ENCODE results near the gene ASMTL. TPM values are rescaled to one million over a fixed set of nuclear protein-coding genes. Genes with fewer than 3 reads are reported as not detected.

Gene ASMTL
- total RNA-seq, 2 experiments from 2014 or later: 34.6 to 39.3 TPM

- intact Hi-C loops (cut with DNase I, micrococcal nuclease): no loop called here
- CTCF ChIA-PET: no interaction called here
Measured at GRCh38 chrX:1420371-1420770, 32.3 kb downstream of the ASMTL start.

GRCh38 chrX:1419545-1420355 lies 33.0 kb downstream of the ASMTL start:
- H3K36me3 Mint-ChIP-seq (ENCODE audit: low read depth): peaks cover 52% of the 10 kb centered on the region
- peaks cover 46% of the 10 kb centered on the region for H3K36me3 ChIP-seq (ENCODE audit: insufficient read depth, low read length)
- H3K4me1 Mint-ChIP-seq (ENCODE audit: low read depth): no peaks in the 10 kb centered on the region
- no peak overlapping the region for H3K4me3 ChIP-seq (ENCODE audit: low read length)
- POLR2A ChIA-PET: no interaction called here
- TF ChIP-seq CTCF (IDR thresholded peaks at IDR 0.05): no peak
- no peak overlapping the region for H3K4me3 Mint-ChIP-seq
- peak in 1 of 14 experiments; percentile 30 for DNase-seq
- H3K9me3 ChIP-seq (ENCODE audit: control insufficient read depth in 1 of 2, insufficient read depth in 1 of 2, low read length in 2 of 2): peaks cover 14 to 50% of the 10 kb centered on the region in 2 experiments
- peaks cover 8% of the 10 kb centered on the region for H3K9me3 Mint-ChIP-seq
- no peaks in the 10 kb centered on the region for H3K4me1 ChIP-seq (ENCODE audit: insufficient read depth, low read length)
- CTCF ChIA-PET: no interaction called here
- intact Hi-C loops (cut with DNase I, micrococcal nuclease): no loop called here
- H3K27me3 Mint-ChIP-seq: no peaks in the 10 kb centered on the region
- no peaks in the 10 kb centered on the region for H3K27me3 ChIP-seq (ENCODE audit: control insufficient read depth in 1 of 2, insufficient read depth in 2 of 2, low read length in 2 of 2)
- no peak overlapping the region for H3K27ac ChIP-seq (ENCODE audit: low read depth in 1 of 2, low read length in 2 of 2)
- H3K27ac Mint-ChIP-seq: no peak overlapping the region
- no peak for ATAC-seq (ENCODE audit: poor library complexity)

More at GRCh38 chrX:1420371-1420770, 32.3 kb downstream of the ASMTL start:
- Histone ChIP-seq H3K4me1 (ENCODE audit: insufficient read depth, low read length) (no peaks in the 10 kb centered on the region), H3K4me3 (ENCODE audit: low read length) (no peak overlapping the region), H3K9me3 (ENCODE audit: control insufficient read depth in 1 of 2, insufficient read depth in 1 of 2, low read length in 2 of 2) (peaks cover 14 to 50% of the 10 kb centered on the region in 2 experiments), H3K27ac (ENCODE audit: low read depth in 1 of 2, low read length in 2 of 2) (no peak overlapping the region), H3K36me3 (ENCODE audit: insufficient read depth, low read length) (peaks cover 53% of the 10 kb centered on the region), H3K27me3 (ENCODE audit: control insufficient read depth in 1 of 2, insufficient read depth in 2 of 2, low read length in 2 of 2) (no peaks in the 10 kb centered on the region)
- H3K4me3 Mint-ChIP-seq: no peak overlapping the region
- H3K27me3 Mint-ChIP-seq: no peaks in the 10 kb centered on the region
- H3K9me3 Mint-ChIP-seq: peaks cover 11% of the 10 kb centered on the region
- ATAC-seq (ENCODE audit: poor library complexity) (no peak), DNase-seq (peak in 1 of 14 experiments; percentile 31)
- H3K27ac Mint-ChIP-seq: no peak overlapping the region
- no peak for TF ChIP-seq CTCF (IDR thresholded peaks at IDR 0.05)
- POLR2A ChIA-PET: no interaction called here
- peaks cover 55% of the 10 kb centered on the region for H3K36me3 Mint-ChIP-seq (ENCODE audit: low read depth)
- no peaks in the 10 kb centered on the region for H3K4me1 Mint-ChIP-seq (ENCODE audit: low read depth)

GRCh38 chrX:1418901-1419544 lies 33.7 kb downstream of the ASMTL start:
- DNase-seq (peak in 1 of 14 experiments; percentile 32), ATAC-seq (ENCODE audit: poor library complexity) (no peak)
- Mint-ChIP-seq H3K9me3 (peaks cover 7% of the 10 kb centered on the region), H3K4me3 (no peak overlapping the region), H3K27ac (no peak overlapping the region), H3K36me3 (ENCODE audit: low read depth) (peaks cover 51% of the 10 kb centered on the region), H3K27me3 (no peaks in the 10 kb centered on the region), H3K4me1 (ENCODE audit: low read depth) (no peaks in the 10 kb centered on the region)
- H3K9me3 ChIP-seq (ENCODE audit: control insufficient read depth in 1 of 2, insufficient read depth in 1 of 2, low read length in 2 of 2): peaks cover 14 to 50% of the 10 kb centered on the region in 2 experiments
- H3K36me3 ChIP-seq (ENCODE audit: insufficient read depth, low read length): peaks cover 48% of the 10 kb centered on the region
- POLR2A ChIA-PET: no interaction called here
- no peaks in the 10 kb centered on the region for H3K4me1 ChIP-seq (ENCODE audit: insufficient read depth, low read length)
- intact Hi-C loops (cut with DNase I, micrococcal nuclease): no loop called here
- H3K27me3 ChIP-seq (ENCODE audit: control insufficient read depth in 1 of 2, insufficient read depth in 2 of 2, low read length in 2 of 2): no peaks in the 10 kb centered on the region
- TF ChIP-seq CTCF (IDR thresholded peaks at IDR 0.05): no peak
- no peak overlapping the region for H3K27ac ChIP-seq (ENCODE audit: low read depth in 1 of 2, low read length in 2 of 2)
- CTCF ChIA-PET: no interaction called here
- H3K4me3 ChIP-seq (ENCODE audit: low read length): no peak overlapping the region

Data from CD4-positive, alpha-beta T cell (primary cell).